RWPE2 (cell line): Measurements from ENCODE around the gene CDH9.

Experiments used
- ATAC-seq: fragments of 200-7000 bp; cut with Tn5 transposase; 3 replicates; pipeline ENCODE4 v1.9.1; 2021; ENCODE audit warnings: low read depth
- DNase-seq: peaks from one replicate; pipeline ENCODE4 v3.0.0-alpha.2; 2020; ENCODE audit warnings: low spot score
- H3K27ac ChIP-seq: fragments of 450-650 bp; 2 replicates; pipeline ENCODE4 v1.5.1; 2017; ENCODE audit warnings: mild to moderate bottlenecking; ENCODE audit not compliant: poor library complexity, severe bottlenecking
- H3K27me3 ChIP-seq: fragments of 250-450 bp; sonication (Bioruptor Pico); 2 replicates; pipeline ENCODE4 v1.5.1; 2021; ENCODE audit warnings: mild to moderate bottlenecking, moderate library complexity; ENCODE audit not compliant: insufficient read depth, poor library complexity, severe bottlenecking
- H3K36me3 ChIP-seq: fragments of 250-450 bp; sonication (Bioruptor Pico); 2 replicates; pipeline ENCODE4 v1.5.1; 2020; ENCODE audit warnings: low read depth, mild to moderate bottlenecking, moderate library complexity
- H3K4me1 ChIP-seq: fragments of 250-450 bp; sonication (Bioruptor Pico); 2 replicates; pipeline ENCODE4 v1.5.1; 2021; ENCODE audit warnings: mild to moderate bottlenecking, moderate library complexity; ENCODE audit not compliant: insufficient read depth, poor library complexity, severe bottlenecking
- H3K4me3 ChIP-seq: fragments of 250-450 bp; sonication (Bioruptor Pico); 2 replicates; pipeline ENCODE4 v1.5.1; 2021; ENCODE audit warnings: mild to moderate bottlenecking, moderate library complexity; ENCODE audit not compliant: severe bottlenecking
- H3K9me3 ChIP-seq: fragments of 250-450 bp; sonication (Bioruptor Pico); 2 replicates; pipeline ENCODE4 v1.5.1; 2021; ENCODE audit warnings: mild to moderate bottlenecking, moderate library complexity; ENCODE audit not compliant: severe bottlenecking
- TF ChIP-seq, protein P1 (sequence below): fragments of 450-650 bp; IDR thresholded peaks from one replicate; pipeline ENCODE4 v1.5.1; 2017; ENCODE audit warnings: mild to moderate bottlenecking, moderate library complexity; ENCODE audit not compliant: poor library complexity, severe bottlenecking

CDH9 gene

DNA sequence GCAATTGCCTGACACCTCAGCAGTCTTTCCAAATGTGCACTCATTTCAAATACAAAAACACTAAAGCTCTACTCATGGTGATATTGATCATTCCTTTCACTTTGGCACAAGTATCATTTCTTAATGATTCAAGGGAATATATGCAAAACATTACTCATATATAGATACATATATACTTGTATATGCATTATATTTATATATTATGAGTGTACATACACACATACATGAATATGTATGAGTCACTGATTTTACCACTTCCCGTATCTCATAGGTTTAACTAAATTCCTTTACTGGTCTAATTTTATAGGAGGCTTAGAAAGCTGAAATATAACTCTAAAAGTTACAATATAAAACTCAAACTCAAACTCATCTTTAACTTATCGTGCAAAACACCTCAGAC lies 156.5 kb downstream of the CDH9 start:
- ATAC-seq (peak; percentile 60; the same call in 2 of the 3 replicates), DNase-seq (no peak)
- TF ChIP-seq, protein P1, sequence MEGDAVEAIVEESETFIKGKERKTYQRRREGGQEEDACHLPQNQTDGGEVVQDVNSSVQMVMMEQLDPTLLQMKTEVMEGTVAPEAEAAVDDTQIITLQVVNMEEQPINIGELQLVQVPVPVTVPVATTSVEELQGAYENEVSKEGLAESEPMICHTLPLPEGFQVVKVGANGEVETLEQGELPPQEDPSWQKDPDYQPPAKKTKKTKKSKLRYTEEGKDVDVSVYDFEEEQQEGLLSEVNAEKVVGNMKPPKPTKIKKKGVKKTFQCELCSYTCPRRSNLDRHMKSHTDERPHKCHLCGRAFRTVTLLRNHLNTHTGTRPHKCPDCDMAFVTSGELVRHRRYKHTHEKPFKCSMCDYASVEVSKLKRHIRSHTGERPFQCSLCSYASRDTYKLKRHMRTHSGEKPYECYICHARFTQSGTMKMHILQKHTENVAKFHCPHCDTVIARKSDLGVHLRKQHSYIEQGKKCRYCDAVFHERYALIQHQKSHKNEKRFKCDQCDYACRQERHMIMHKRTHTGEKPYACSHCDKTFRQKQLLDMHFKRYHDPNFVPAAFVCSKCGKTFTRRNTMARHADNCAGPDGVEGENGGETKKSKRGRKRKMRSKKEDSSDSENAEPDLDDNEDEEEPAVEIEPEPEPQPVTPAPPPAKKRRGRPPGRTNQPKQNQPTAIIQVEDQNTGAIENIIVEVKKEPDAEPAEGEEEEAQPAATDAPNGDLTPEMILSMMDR = no peak
- peaks cover 7% of the 10 kb centered on the region for H3K4me1 ChIP-seq
- no peaks in the 10 kb centered on the region for H3K27me3 ChIP-seq
- H3K4me3 ChIP-seq = no peak overlapping the region
- no peaks in the 10 kb centered on the region for H3K36me3 ChIP-seq
- H3K27ac ChIP-seq = no peak overlapping the region
- H3K9me3 ChIP-seq = no peaks in the 10 kb centered on the region

DNA sequence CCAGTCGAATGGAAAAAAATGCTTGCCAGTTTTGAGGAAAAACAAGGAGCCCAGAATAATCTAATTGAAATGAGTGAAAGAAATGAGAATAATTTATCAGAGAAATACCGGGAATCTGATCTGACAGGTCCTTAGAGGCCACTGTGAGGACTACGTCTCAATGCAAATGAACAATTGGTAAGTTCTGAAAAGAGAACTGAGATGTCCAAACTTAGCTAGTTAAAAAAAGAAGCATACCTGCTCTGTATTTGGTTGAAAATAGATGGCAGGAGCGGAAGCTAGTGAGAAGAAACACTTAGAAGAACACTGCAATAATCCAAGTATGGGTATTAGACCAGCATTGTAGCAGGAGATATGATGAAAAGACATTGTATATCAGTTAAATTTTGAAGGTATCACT lies 161.2 kb downstream of the CDH9 start:
- no peak for DNase-seq
- Histone ChIP-seq H3K27me3 (no peaks in the 10 kb centered on the region), H3K9me3 (no peaks in the 10 kb centered on the region), H3K4me1 (peaks cover 9% of the 10 kb centered on the region), H3K4me3 (no peak overlapping the region), H3K27ac (no peak overlapping the region), H3K36me3 (no peaks in the 10 kb centered on the region)
- ATAC-seq = no peak
- TF ChIP-seq, protein P1 = no peak

DNA sequence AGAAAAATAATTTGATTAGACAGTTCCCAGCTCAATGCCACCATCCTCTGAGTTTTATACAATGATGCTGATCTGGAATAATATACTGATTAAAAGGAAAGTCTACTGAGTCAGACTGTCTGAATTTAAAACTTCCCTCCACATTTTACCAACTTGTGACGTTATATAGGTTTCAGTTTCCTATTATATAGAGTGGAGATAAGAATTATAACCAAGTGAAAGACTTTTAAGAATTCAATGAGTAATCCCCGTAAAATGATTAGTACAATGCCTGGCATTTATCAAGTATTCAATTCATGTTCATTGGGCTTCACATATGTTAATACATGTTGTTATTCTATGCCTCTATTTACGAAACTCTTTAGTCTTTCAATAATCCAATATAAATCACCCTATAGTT lies 166.0 kb downstream of the CDH9 start:
- DNase-seq = no peak

DNA sequence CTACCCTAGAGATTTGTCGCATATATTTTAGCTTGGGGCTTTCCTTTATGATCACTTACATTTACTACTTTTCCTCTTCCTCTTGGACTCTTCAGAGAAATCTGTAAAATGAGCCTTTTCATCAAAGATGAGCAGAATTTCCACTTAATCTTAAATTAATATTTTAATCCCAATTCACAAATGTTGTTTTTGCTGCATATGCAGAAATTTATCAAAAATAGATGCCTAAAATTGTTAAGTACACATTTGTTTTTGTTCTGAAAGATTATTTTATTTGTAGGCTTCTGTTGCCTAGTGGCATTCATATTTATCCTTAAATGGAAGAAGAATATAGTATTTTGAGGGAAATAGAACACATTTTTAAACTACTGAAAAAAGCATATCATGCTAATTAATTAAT lies 168.6 kb downstream of the CDH9 start:
- Histone ChIP-seq H3K36me3 (no peaks in the 10 kb centered on the region), H3K4me3 (no peak overlapping the region), H3K27ac (no peak overlapping the region), H3K9me3 (no peaks in the 10 kb centered on the region), H3K27me3 (no peaks in the 10 kb centered on the region), H3K4me1 (peaks cover 11% of the 10 kb centered on the region)
- TF ChIP-seq, protein P1 = no peak
- no peak for DNase-seq
- ATAC-seq = no peak

More for the DNA sequence above, 166.0 kb downstream of the CDH9 start:
- Histone ChIP-seq H3K27me3 (no peaks in the 10 kb centered on the region), H3K36me3 (no peaks in the 10 kb centered on the region), H3K4me1 (peaks cover 11% of the 10 kb centered on the region), H3K9me3 (no peaks in the 10 kb centered on the region), H3K4me3 (no peak overlapping the region), H3K27ac (peak overlapping the region; percentile 7)
- peak; percentile 93 for ATAC-seq
- TF ChIP-seq, protein P1 = no peak

DNA sequence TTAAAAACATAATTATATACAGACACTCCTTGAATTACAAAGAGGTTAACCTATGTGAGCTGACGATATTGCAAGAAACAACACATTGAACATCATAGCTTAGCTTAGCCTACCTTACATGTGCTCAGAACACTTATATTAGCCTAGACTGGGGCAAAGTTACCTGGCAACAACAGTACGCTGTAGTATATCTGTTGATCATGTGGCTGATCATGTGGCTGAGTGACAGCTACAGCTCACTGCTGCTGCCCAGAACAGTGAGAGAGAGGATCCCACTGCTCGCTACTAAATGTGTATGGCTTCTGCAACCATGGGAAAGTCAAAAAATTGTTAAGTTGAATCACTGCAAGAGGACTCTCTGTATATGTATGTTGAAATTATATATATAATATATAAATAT lies 169.9 kb downstream of the CDH9 start:
- TF ChIP-seq, protein P1 = no peak
- no peaks in the 10 kb centered on the region for H3K9me3 ChIP-seq
- H3K4me1 ChIP-seq = peaks cover 11% of the 10 kb centered on the region
- H3K4me3 ChIP-seq = no peak overlapping the region
- no peaks in the 10 kb centered on the region for H3K27me3 ChIP-seq
- DNase-seq = no peak
- no peaks in the 10 kb centered on the region for H3K36me3 ChIP-seq
- H3K27ac ChIP-seq = no peak overlapping the region
- ATAC-seq = no peak
